ENCODE data around the gene DEFB113.
"Not testable (repeated sequence)": the region's sequence is repeated elsewhere in the genome, so short reads cannot be mapped to it uniquely, and the experiment has no call there.

DEFB113 gene

GRCh38 chr6:49969605-49970004, at the start of gene DEFB113:
Gene DEFB113, minus strand, starts transcription at chr6:49969625. Its CDS starts 0 bp downstream, at chr6:49969625.
- no peak for DNase-seq (ENCODE audit: low read depth)

GRCh38 chr6:50007819-50008218, 38.4 kb upstream of the DEFB113 start:
- no peak for DNase-seq (ENCODE audit: low read depth)

GRCh38 chr6:50003139-50003538, 33.7 kb upstream of the DEFB113 start:
- no peak for DNase-seq (ENCODE audit: low read depth)

GRCh38 chr6:49995278-49995677, 25.9 kb upstream of the DEFB113 start:
- DNase-seq (ENCODE audit: low read depth): no peak

GRCh38 chr6:49988900-49989299, 19.5 kb upstream of the DEFB113 start:
- no peak for DNase-seq (ENCODE audit: low read depth)

GRCh38 chr6:49987749-49988148, 18.3 kb upstream of the DEFB113 start:
- no peak for DNase-seq (ENCODE audit: low read depth)

- DNase-seq (ENCODE audit: low read depth): no peak
Observed at GRCh38 chr6:49986551-49986950, 17.1 kb upstream of the DEFB113 start.

- no peak for DNase-seq (ENCODE audit: low read depth)
Observed at GRCh38 chr6:49982046-49982445, 12.6 kb upstream of the DEFB113 start.

GRCh38 chr6:49980898-49981297, 11.5 kb upstream of the DEFB113 start:
- no peak for DNase-seq (ENCODE audit: low read depth)

- DNase-seq (ENCODE audit: low read depth): no peak
Observed at GRCh38 chr6:49979584-49979983, 10.2 kb upstream of the DEFB113 start.

- no peak for DNase-seq (ENCODE audit: low read depth)
Observed at GRCh38 chr6:49978332-49979226, 9.2 kb upstream of the DEFB113 start.

- no peak for DNase-seq (ENCODE audit: low read depth)
Observed at GRCh38 chr6:49966823-49967222, 2.6 kb downstream of the DEFB113 start.

GRCh38 chr6:49966334-49966733, 3.1 kb downstream of the DEFB113 start:
- DNase-seq (ENCODE audit: low read depth): no peak

GRCh38 chr6:49964064-49964463, 5.4 kb downstream of the DEFB113 start, which contains the start of gene DEFB114:
Gene DEFB114, minus strand, starts transcription at chr6:49964164. Its CDS starts 59 bp downstream, at chr6:49964105.
- no peak for DNase-seq (ENCODE audit: low read depth)

GRCh38 chr6:49958180-49958579, 11.2 kb downstream of the DEFB113 start:
- DNase-seq (ENCODE audit: low read depth): no peak

- DNase-seq (ENCODE audit: low read depth): no peak
Observed at GRCh38 chr6:49955847-49956246, 13.6 kb downstream of the DEFB113 start.

- no peak for DNase-seq (ENCODE audit: low read depth)
Observed at GRCh38 chr6:49951926-49952325, 17.5 kb downstream of the DEFB113 start.

GRCh38 chr6:49950415-49950751, 19.0 kb downstream of the DEFB113 start:
- DNase-seq (ENCODE audit: low read depth): no peak

GRCh38 chr6:49949062-49949461, 20.4 kb downstream of the DEFB113 start:
- DNase-seq (ENCODE audit: low read depth): no peak

- no peak for DNase-seq (ENCODE audit: low read depth)
Observed at GRCh38 chr6:49946835-49947234, 22.6 kb downstream of the DEFB113 start.

- DNase-seq (ENCODE audit: low read depth): not testable (repeated sequence)
Observed at GRCh38 chr6:49944068-49944467, 25.4 kb downstream of the DEFB113 start.

GRCh38 chr6:49939993-49940498, 29.4 kb downstream of the DEFB113 start:
- DNase-seq (ENCODE audit: low read depth): no peak

GRCh38 chr6:49937811-49938210, 31.6 kb downstream of the DEFB113 start:
- no peak for DNase-seq (ENCODE audit: low read depth)

- no peak for DNase-seq (ENCODE audit: low read depth)
Observed at GRCh38 chr6:49937017-49937416, 32.4 kb downstream of the DEFB113 start.
